HCT116 (cell line): ENCODE measurements around the gene TLE7. TPM values are rescaled to one million over a fixed set of nuclear protein-coding genes. Genes with fewer than 3 reads are reported as not detected.

Source experiments
- ATAC-seq: fragments of 200-7000 bp; cut with Tn5 transposase; 2 replicates; pipeline ENCODE4 v1.9.1; 2020; ENCODE audit warnings: mild to moderate bottlenecking, moderate library complexity
- BruUV-seq: library from RNA; stranded (reverse); fragments of 400-500 nt; replicated peaks from 2 replicates; lab custom pipeline; 2021; lab: Mats Ljungman, UMichigan
- CTCF ChIA-PET: fragments of 300-600 bp; sonication (Branson Sonifier 250); formaldehyde crosslinking; loops from one replicate; lab custom pipeline; 2021; ENCODE audit warnings: antibody characterized with exemption; lab: Charles Lee
- POLR2A ChIA-PET: fragments of 300-600, 350-600 bp; sonication (Branson Sonifier 250); formaldehyde crosslinking; loops from one replicate; lab custom pipeline; 2021; ENCODE audit warnings: antibody characterized with exemption; lab: Charles Lee
- RAD21 ChIA-PET, 2 experiments: fragments of 300-600 bp; sonication (Branson Sonifier 250); formaldehyde crosslinking; loops; one replicate each; lab custom pipeline; 2023; ENCODE audit warnings: low total read pairs in 2 of 2; ENCODE audit not compliant: uncharacterized antibody in 2 of 2, unreplicated experiment in 2 of 2, low non-redundant PET in 1 of 2; lab: Charles Lee
- DNase-seq: peaks from one replicate; pipeline ENCODE4 v3.0.0-alpha.2; 2010; ENCODE audit warnings: low read depth, low spot score
- H2AFZ ChIP-seq: fragments of 200-600 bp; shearing (Covaris generic), sonication (generic); 2 replicates; pipeline ENCODE4 v1.6.1; 2017; ENCODE audit warnings: low read depth, mixed run types, mixed read lengths, antibody characterized with exemption, low read length; ENCODE audit not compliant: poor library complexity, severe bottlenecking
- H3K27ac ChIP-seq: 2 replicates; pipeline ENCODE4 v1.5.1; 2012; ENCODE audit warnings: low read depth, low read length
- H3K27me3 ChIP-seq: fragments of 200-600 bp; sonication (generic); 2 replicates; pipeline ENCODE4 v1.6.1; 2016; ENCODE audit warnings: mixed run types, low read length, mixed read lengths; ENCODE audit not compliant: insufficient read depth
- H3K36me3 ChIP-seq, 2 experiments: fragments of 200-500 bp in 1 of 2; fragments of 200-600 bp in 1 of 2; sonication (Bioruptor generic) in 1 of 2; sonication (generic) in 1 of 2; 2 replicates each; pipeline versions ENCODE4 v1.5.1 to v1.6.1; 2014 to 2016; ENCODE audit warnings: low read length in 2 of 2, inconsistent platforms in 1 of 2, mixed read lengths in 1 of 2, mixed run types in 1 of 2; ENCODE audit not compliant: insufficient read depth in 2 of 2, control insufficient read depth in 1 of 2
- H3K4me1 ChIP-seq, 2 experiments: fragments of 200-600 bp in 1 of 2; sonication (generic) in 1 of 2; 2 replicates each; pipeline versions ENCODE4 v1.5.1 to v1.6.1; 2012 to 2017; ENCODE audit warnings: low read length in 2 of 2, inconsistent platforms in 1 of 2, mild to moderate bottlenecking in 1 of 2, mixed read lengths in 1 of 2, mixed run types in 1 of 2, moderate library complexity in 1 of 2; ENCODE audit not compliant: insufficient read depth in 2 of 2, control insufficient read depth in 1 of 2
- H3K4me2 ChIP-seq: fragments of 200-600 bp; sonication (generic); 2 replicates; pipeline ENCODE4 v1.6.1; 2017; ENCODE audit warnings: mixed run types, low read length, mixed read lengths
- H3K4me3 ChIP-seq, 2 experiments: fragments of 200-600 bp in 1 of 2; sonication (generic) in 1 of 2; replicated peaks in 1 of 2; 2 replicates each; pipeline ENCODE4 v1.5.1; 2011 to 2016; ENCODE audit warnings: low read length in 2 of 2, control low read depth in 1 of 2, low read depth in 1 of 2, mild to moderate bottlenecking in 1 of 2, mixed read lengths in 1 of 2, mixed run types in 1 of 2
- H3K79me2 ChIP-seq: fragments of 200-600 bp; sonication (generic); 2 replicates; pipeline ENCODE4 v1.6.1; 2017; ENCODE audit warnings: mild to moderate bottlenecking, mixed run types, low read length, moderate library complexity, mixed read lengths; ENCODE audit not compliant: insufficient read depth
- H3K9ac ChIP-seq: fragments of 200-600 bp; sonication (generic); 2 replicates; pipeline ENCODE4 v1.6.1; 2016; ENCODE audit warnings: low read length, mixed read lengths
- H3K9me2 ChIP-seq: fragments of 200-600 bp; sonication (generic), shearing (Covaris generic); 2 replicates; pipeline ENCODE4 v1.6.1; 2017; ENCODE audit warnings: mixed run types, mild to moderate bottlenecking, moderate library complexity; ENCODE audit not compliant: insufficient read depth
- H3K9me3 ChIP-seq, 2 experiments: fragments of 200-500 bp in 1 of 2; fragments of 200-600 bp in 1 of 2; sonication (Bioruptor generic) in 1 of 2; sonication (generic) in 1 of 2; 2 replicates each; pipeline ENCODE4 v1.6.1; 2014 to 2017; ENCODE audit warnings: low read length in 2 of 2, mixed read lengths in 2 of 2, inconsistent platforms in 1 of 2, low read depth in 1 of 2, mild to moderate bottlenecking in 1 of 2, mixed run types in 1 of 2, moderate library complexity in 1 of 2; ENCODE audit not compliant: control insufficient read depth in 1 of 2, insufficient read depth in 1 of 2
- H4K20me1 ChIP-seq: fragments of 200-600 bp; sonication (generic), shearing (Covaris generic); 2 replicates; pipeline ENCODE4 v1.6.1; 2017; ENCODE audit warnings: mixed run types, mild to moderate bottlenecking, moderate library complexity; ENCODE audit not compliant: insufficient read depth
- ATF3 ChIP-seq: IDR thresholded peaks from 2 replicates; pipeline ENCODE4 v1.6.1; 2012
- EZH2phosphoT487 ChIP-seq: fragments of 200-600 bp; IDR thresholded peaks from 2 replicates; pipeline ENCODE4 v1.6.1; 2018; ENCODE audit warnings: antibody characterized with exemption, borderline replicate concordance
- POLR2A ChIP-seq: IDR thresholded peaks from 2 replicates; pipeline ENCODE4 v1.7.0; 2011; ENCODE audit warnings: borderline replicate concordance; ENCODE audit not compliant: insufficient read depth, insufficient read length; ENCODE audit errors: extremely low read depth
- RAD21 ChIP-seq: IDR thresholded peaks from 2 replicates; pipeline ENCODE4 v1.6.1; 2012; ENCODE audit warnings: low read depth, mild to moderate bottlenecking
- REST ChIP-seq: IDR thresholded peaks from 2 replicates; pipeline ENCODE4 v1.6.1; 2012; ENCODE audit warnings: low read depth
- SIN3A ChIP-seq: IDR thresholded peaks from 2 replicates; pipeline ENCODE4 v1.6.1; 2012; ENCODE audit warnings: low read depth
- SP1 ChIP-seq: IDR thresholded peaks from 2 replicates; pipeline ENCODE4 v1.6.1; 2012; ENCODE audit warnings: low read depth
- ZBTB33 ChIP-seq: IDR thresholded peaks from 2 replicates; pipeline ENCODE4 v1.6.1; 2011; ENCODE audit warnings: mild to moderate bottlenecking, low read length, moderate library complexity; ENCODE audit not compliant: insufficient replicate concordance; ENCODE audit errors: extremely low read depth
- ZNF274 ChIP-seq: fragments of 200-500 bp; sonication (Bioruptor generic); IDR thresholded peaks from 2 replicates; pipeline ENCODE4 v1.6.1; 2014; ENCODE audit warnings: mild to moderate bottlenecking, low read depth, low read length, inconsistent platforms
- intact Hi-C: fragments of 100-400 bp; cut with micrococcal nuclease; formaldehyde crosslinking; loops from 2 replicates; pipeline ENCODE4 v1.10.0; 2022
- total RNA-seq: library from RNA; stranded (reverse); gene quantifications from one replicate; pipeline ENCODE4 v1.2.1, GENCODE V29; 2021; ENCODE audit not compliant: unreplicated experiment

TLE7 gene
- total RNA-seq, 1 experiment from 2014 or later, result not detected

GRCh38 chr16:71459510-71459909 lies 17.7 kb upstream of the TLE7 start:
- DNase-seq, result no peak
- no peak for ATAC-seq
- H3K36me3 ChIP-seq, result no peaks in the 10 kb centered on the region
- no TSS peak for BruUV-seq
- H3K27ac ChIP-seq, result no peak overlapping the region
- intact Hi-C loops, result no loop called here
- 0 out of 2 replicates have a peak, but pooled peaks cover 6% of the 10 kb centered on the region for H4K20me1 ChIP-seq
- H3K4me2 ChIP-seq, result no peak overlapping the region
- H3K9me3 ChIP-seq, result no peaks in the 10 kb centered on the region
- H3K27me3 ChIP-seq, result no peaks in the 10 kb centered on the region
- H3K79me2 ChIP-seq, result peaks cover 27% of the 10 kb centered on the region
- RAD21 ChIA-PET, result no interaction called here
- POLR2A ChIA-PET, result no interaction called here
- CTCF ChIA-PET, result no interaction called here
- TF ChIP-seq RAD21, result no peak
- no peak for TF ChIP-seq EZH2phosphoT487
- no peak for TF ChIP-seq ZNF274
- no peak for TF ChIP-seq SP1
- TF ChIP-seq SIN3A, result no peak
- no peak for TF ChIP-seq POLR2A
- TF ChIP-seq ZBTB33, result no peak
- no peak overlapping the region for H2AFZ ChIP-seq
- H3K9ac ChIP-seq, result no peak overlapping the region
- H3K4me1 ChIP-seq, result peaks cover 3 to 15% of the 10 kb centered on the region in 2 experiments; a peak in 3 of 4 replicates
- no peaks in the 10 kb centered on the region for H3K9me2 ChIP-seq
- no peak overlapping the region for H3K4me3 ChIP-seq

GRCh38 chr16:71456801-71457200 lies 14.9 kb upstream of the TLE7 start:
- no peak overlapping the region for H2AFZ ChIP-seq
- H3K27ac ChIP-seq, result no peak overlapping the region
- ChIA-PET CTCF (no interaction called here), RAD21 (no interaction called here), POLR2A (interaction anchor here (0.6 kb wide), 1 partner anchor 20 kb away, joined by 3 read pairs; no protein-coding TSS in a partner anchor)
- no TSS peak for BruUV-seq
- peaks cover 2 to 10% of the 10 kb centered on the region in 2 experiments; a peak in 2 of 4 replicates for H3K36me3 ChIP-seq
- ATAC-seq, result no peak
- H3K4me1 ChIP-seq, result peaks cover 3 to 9% of the 10 kb centered on the region in 2 experiments; a peak in 3 of 4 replicates
- H3K4me3 ChIP-seq, result no peak overlapping the region
- H3K79me2 ChIP-seq, result peaks cover 26% of the 10 kb centered on the region
- H4K20me1 ChIP-seq, result 0 out of 2 replicates have a peak, but pooled peaks cover 6% of the 10 kb centered on the region
- intact Hi-C loops, result no loop called here
- DNase-seq, result no peak
- H3K4me2 ChIP-seq, result no peak overlapping the region
- H3K9me3 ChIP-seq, result no peaks in the 10 kb centered on the region
- no peaks in the 10 kb centered on the region for H3K27me3 ChIP-seq
- no peak overlapping the region for H3K9ac ChIP-seq
- no peaks in the 10 kb centered on the region for H3K9me2 ChIP-seq
- TF ChIP-seq ATF3 (no peak), ZBTB33 (no peak), SIN3A (no peak), REST (no peak)
- TF ChIP-seq, all 23 proteins: peak for 0
